Fibroblast of pulmonary artery (primary cell): ENCODE results near the gene SCAF1.

Experiments
- DNase-seq: peaks from one replicate; pipeline ENCODE4 v3.0.0-alpha.2; 2010; ENCODE audit warnings: low read depth
- H3K4me3 ChIP-seq: replicated peaks from 2 replicates; pipeline ENCODE4 v1.5.1; 2011; ENCODE audit warnings: low read depth, mild to moderate bottlenecking, control low read depth, low read length, moderate library complexity
- TF ChIP-seq, protein P1 (sequence below): IDR thresholded peaks from 2 replicates; pipeline ENCODE4 v1.5.1; 2011; ENCODE audit warnings: mild to moderate bottlenecking, control low read depth, low read length, inconsistent platforms; ENCODE audit errors: missing control alignments

The SCAF1 gene

GRCh38 chr19:49656456-49657109 lies 14.6 kb downstream of the SCAF1 start:
- DNase-seq = no peak
- TF ChIP-seq, protein P1, sequence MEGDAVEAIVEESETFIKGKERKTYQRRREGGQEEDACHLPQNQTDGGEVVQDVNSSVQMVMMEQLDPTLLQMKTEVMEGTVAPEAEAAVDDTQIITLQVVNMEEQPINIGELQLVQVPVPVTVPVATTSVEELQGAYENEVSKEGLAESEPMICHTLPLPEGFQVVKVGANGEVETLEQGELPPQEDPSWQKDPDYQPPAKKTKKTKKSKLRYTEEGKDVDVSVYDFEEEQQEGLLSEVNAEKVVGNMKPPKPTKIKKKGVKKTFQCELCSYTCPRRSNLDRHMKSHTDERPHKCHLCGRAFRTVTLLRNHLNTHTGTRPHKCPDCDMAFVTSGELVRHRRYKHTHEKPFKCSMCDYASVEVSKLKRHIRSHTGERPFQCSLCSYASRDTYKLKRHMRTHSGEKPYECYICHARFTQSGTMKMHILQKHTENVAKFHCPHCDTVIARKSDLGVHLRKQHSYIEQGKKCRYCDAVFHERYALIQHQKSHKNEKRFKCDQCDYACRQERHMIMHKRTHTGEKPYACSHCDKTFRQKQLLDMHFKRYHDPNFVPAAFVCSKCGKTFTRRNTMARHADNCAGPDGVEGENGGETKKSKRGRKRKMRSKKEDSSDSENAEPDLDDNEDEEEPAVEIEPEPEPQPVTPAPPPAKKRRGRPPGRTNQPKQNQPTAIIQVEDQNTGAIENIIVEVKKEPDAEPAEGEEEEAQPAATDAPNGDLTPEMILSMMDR = no peak
- no peak overlapping the region for H3K4me3 ChIP-seq

DNA sequence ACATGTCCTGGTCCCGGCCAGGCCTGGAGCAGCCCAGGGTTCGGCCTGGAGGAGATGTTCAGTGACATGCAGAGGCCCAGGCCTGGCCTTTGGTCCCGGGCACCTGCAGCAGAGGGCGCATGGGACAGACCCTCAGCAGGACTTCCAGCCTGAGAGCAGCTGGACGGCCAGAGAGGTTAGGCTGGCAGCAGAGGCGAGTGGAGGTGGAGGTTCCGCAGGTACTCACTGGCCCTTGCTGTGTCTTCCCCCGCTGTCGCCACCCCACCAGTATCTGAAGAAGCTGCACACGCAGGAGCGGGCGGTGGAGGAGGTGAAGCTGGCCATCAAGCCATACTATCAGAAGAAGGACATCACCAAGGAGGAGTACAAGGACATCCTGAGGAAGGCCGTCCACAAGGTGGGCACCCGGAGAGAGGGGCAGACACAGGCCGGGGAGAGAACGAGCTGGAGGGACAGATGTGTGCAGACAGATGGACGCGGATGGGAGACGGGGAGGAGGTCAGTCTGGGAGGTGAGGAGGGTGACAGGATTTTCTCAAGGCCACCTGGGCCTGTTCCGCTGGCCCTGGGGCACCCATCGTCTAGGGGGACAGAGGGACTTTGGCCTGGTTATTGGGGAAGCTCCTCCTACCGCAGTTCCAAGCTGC lies 15.6 kb downstream of the SCAF1 start:
- TF ChIP-seq, protein P1 = no peak
- no peak for DNase-seq
- H3K4me3 ChIP-seq = no peak overlapping the region

DNA sequence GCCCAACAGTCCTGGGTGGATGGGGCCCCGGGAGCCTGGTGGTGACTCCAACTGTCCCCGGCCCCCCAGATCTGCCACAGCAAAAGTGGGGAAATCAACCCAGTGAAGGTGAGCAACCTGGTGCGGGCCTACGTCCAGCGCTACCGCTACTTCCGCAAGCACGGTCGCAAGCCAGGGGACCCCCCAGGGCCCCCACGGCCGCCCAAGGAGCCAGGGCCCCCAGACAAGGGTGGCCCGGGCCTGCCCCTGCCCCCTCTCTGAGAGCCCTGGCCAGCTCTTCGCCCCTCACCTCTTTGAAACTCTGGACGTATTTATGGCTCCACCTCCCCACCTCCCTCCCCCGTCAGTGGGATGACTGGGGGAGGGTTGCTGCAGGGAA lies 16.1 kb downstream of the SCAF1 start:
- no peak overlapping the region for H3K4me3 ChIP-seq
- TF ChIP-seq, protein P1 = no peak
- DNase-seq = no peak

DNA sequence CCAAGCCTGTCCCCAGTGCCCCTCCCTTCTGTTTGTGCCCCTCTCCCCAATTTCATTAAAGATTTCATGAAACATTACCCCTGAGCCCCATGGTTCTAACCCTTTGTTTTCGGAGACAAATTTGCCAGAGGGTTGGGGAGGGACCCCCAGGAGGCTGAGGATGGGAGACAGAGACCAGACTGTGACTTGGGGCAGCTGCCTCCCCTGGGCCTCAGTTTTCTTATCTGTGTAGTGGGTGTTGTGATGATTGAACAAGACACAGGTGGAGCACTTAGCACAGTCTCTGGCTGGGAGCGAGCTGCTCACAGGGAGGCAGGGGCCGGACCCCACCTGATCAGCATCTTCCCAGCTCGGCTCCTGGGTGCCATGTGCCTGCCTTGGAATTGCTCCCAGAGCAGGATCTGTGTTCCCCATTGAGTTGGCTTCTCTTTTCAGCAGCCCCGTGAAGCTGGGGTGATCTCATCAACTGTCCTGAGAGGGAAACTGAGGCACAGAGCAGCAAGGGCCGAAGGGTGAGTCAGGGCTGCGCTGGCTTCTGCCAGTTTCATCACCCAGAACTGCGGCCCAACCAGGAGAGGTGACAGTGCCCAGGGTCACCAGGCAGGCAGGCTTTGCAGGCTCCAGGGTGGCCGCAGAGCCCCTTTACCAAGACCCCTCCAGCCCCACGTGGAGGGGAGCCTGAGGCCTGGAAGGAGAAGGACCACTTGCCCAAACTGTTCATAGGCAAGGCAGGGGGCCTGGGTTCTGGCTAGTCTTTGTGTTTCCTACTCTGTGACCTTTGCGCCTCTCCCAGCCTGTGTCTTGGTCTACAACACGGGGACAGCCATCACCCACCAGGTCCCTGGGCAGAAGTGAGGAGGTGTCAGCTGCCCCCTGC lies 16.8 kb downstream of the SCAF1 start:
- no peak for DNase-seq
- H3K4me3 ChIP-seq = no peak overlapping the region
- TF ChIP-seq, protein P1 = no peak

DNA sequence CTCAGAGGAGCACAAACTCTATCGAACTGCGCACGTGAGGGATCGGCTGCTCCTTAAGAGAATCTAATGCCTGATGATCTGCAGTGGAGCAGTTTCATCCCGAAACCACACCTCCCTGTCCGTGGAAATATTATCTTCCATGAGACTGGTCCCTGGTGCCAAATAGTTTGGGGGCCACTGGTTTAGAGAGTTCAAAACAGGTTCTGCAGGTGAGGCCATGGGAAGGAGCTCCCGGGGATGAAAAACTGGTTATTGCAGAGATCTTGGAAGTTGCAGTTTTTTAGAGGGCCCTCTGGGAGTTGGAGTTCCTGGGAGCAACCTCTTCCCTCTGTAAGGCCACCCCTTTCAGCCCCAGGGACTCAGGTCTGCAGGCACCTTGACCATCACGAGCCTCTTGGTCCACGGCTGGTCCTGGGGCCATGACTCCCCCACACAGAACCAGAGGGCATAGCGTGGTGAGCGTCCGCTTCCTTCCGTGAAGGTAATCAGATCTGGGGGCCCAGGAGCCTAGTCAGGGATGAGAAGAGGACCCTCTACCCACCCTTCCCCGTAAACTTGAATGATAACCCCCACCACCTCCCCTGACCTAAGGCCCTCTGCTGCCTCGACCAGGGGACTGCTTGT lies 18.4 kb downstream of the SCAF1 start:
- no peak for DNase-seq
- TF ChIP-seq, protein P1 = no peak
- H3K4me3 ChIP-seq = no peak overlapping the region

DNA sequence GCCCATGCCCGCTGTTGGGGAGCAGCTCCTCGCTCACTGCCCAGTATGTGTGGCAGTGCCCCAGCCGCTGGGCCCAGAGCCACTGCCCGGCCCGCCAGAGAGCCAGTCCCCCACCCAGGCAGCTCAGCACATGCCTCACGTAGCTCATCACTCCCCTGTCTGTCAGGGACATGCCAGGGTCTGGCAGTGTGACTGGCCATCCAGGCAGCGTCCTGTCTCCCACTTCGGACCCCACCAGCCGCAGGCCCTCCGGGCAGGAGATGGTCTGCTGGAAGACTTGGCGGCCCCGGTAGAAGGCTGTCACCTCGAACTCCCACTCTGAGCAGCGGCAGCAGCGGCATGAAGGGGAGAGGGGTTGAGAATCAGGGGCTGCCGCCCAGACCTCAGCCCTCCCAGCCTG lies 20.0 kb downstream of the SCAF1 start:
- TF ChIP-seq, protein P1 = no peak
- no peak for DNase-seq
- H3K4me3 ChIP-seq = no peak overlapping the region
